Measurements from ENCODE around the gene HBG1.

The HBG1 gene

DNA sequence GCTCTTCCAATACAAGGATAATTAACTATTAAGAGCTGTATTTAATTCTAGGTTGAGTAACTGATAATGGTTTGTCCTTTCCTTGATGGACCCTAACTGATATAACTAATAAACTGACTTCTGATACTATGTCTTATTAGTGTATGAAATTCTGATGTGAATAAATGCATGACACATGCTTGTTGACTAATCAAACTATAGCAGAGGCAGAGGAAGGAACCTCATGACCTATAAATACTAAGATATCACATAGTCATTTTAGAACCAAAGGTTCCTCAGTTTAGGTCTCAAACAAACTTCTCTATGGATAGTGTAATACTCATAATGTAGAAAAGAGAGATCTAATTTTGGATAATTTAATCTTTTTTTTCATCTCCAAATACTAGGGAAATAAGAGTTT, 10.6 kb downstream of the HBG1 start:
- no peak for DNase-seq (ENCODE audit: low read depth)
- TF ChIP-seq, protein P1, sequence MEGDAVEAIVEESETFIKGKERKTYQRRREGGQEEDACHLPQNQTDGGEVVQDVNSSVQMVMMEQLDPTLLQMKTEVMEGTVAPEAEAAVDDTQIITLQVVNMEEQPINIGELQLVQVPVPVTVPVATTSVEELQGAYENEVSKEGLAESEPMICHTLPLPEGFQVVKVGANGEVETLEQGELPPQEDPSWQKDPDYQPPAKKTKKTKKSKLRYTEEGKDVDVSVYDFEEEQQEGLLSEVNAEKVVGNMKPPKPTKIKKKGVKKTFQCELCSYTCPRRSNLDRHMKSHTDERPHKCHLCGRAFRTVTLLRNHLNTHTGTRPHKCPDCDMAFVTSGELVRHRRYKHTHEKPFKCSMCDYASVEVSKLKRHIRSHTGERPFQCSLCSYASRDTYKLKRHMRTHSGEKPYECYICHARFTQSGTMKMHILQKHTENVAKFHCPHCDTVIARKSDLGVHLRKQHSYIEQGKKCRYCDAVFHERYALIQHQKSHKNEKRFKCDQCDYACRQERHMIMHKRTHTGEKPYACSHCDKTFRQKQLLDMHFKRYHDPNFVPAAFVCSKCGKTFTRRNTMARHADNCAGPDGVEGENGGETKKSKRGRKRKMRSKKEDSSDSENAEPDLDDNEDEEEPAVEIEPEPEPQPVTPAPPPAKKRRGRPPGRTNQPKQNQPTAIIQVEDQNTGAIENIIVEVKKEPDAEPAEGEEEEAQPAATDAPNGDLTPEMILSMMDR (IDR thresholded peaks at IDR 0.05; ENCODE audit: control insufficient read depth, extremely low read depth, insufficient read depth): no peak
- H3K4me3 ChIP-seq (ENCODE audit: low read depth, low read length): no peak overlapping the region

DNA sequence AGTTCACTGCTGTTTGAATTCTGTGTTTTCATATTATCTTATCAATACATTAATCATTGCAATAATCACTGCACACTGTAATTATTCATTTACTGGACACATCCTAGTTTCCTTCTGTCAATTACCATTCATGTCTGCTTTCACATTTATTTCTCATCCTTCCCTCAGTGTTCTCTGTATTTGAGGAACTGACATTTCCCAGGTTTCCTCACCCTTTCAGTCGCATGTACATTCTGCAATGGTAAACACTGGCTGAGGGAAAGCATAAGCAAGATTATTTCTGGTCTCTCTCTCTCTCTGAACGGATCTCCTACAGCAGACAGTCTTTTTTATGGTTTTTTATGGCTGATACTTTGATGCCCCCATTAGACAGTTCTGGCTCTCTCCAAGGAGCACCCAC, 11.2 kb downstream of the HBG1 start:
- TF ChIP-seq, protein P1 (IDR thresholded peaks at IDR 0.05; ENCODE audit: control insufficient read depth, extremely low read depth, insufficient read depth): no peak
- H3K4me3 ChIP-seq (ENCODE audit: low read depth, low read length): no peak overlapping the region
- DNase-seq (ENCODE audit: low read depth): no peak

DNA sequence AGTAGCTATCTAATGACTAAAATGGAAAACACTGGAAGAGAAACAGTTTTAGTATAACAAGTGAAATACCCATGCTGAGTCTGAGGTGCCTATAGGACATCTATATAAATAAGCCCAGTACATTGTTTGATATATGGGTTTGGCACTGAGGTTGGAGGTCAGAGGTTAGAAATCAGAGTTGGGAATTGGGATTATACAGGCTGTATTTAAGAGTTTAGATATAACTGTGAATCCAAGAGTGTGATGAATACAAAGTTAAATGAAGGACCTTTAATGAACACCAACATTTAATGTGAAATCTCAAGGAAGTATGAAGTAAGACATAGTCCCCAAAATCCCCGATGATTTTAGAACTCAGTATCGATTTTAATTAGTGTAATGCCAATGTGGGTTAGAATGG, 12.2 kb downstream of the HBG1 start:
- TF ChIP-seq, protein P1 (IDR thresholded peaks at IDR 0.05; ENCODE audit: control insufficient read depth, extremely low read depth, insufficient read depth): no peak
- no peak overlapping the region for H3K4me3 ChIP-seq (ENCODE audit: low read depth, low read length)
- DNase-seq (ENCODE audit: low read depth): no peak

DNA sequence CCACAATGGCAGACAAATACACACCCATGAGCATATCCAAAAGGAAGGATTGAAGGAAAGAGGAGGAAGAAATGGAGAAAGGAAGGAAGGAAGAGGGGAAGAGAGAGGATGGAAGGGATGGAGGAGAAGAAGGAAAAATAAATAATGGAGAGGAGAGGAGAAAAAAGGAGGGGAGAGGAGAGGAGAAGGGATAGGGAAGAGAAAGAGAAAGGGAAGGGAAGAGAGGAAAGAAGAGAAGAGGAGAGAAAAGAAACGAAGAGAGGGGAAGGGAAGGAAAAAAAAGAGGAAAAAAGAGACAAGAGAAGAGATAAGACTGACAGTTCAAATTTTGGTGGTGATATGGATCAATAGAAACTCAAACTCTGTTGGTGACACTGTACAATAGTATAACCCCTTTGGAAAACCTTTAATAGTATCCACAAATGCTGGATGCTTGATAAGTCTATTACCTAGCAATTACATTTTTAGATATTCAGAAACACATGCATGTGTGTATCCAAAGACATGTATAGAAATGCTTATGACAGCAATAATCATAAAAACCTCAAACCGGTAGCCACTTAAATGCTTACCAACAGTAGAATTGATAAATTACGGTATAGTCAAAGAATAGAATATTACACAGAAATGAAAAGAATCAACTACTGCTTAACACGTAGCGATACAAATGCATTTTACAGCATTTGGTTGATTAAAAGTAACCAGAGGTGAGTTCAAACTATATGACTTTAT, 14.1 kb downstream of the HBG1 start:
- TF ChIP-seq, protein P1 (IDR thresholded peaks at IDR 0.05; ENCODE audit: control insufficient read depth, extremely low read depth, insufficient read depth): no peak
- no peak overlapping the region for H3K4me3 ChIP-seq (ENCODE audit: low read depth, low read length)
- no peak for DNase-seq (ENCODE audit: low read depth)

DNA sequence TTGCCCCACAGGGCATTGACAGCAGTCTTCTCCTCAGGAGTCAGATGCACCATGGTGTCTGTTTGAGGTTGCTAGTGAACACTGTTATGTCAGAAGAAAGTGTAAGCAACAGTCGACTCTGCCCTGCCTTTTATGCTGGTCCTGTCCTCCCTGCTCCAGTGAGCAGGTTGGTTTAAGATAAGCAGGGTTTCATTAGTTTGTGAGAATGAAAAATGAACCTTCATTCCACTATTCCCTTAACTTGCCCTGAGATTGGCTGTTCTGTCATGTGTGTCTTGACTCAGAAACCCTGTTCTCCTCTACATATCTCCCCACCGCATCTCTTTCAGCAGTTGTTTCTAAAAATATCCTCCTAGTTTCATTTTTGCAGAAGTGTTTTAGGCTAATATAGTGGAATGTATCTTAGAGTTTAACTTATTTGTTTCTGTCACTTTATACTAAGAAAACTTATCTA, 15.2 kb downstream of the HBG1 start, which contains the start of gene HBD:
HBD (minus strand) TSS at position 103 of the 454 bp plus-strand sequence; CDS start at position 53, 50 bp downstream.
- H3K4me3 ChIP-seq (ENCODE audit: low read depth, low read length): no peak within 1 kb of the TSS
- TF ChIP-seq, protein P1 (IDR thresholded peaks at IDR 0.05; ENCODE audit: control insufficient read depth, extremely low read depth, insufficient read depth): no peak
- no peak for DNase-seq (ENCODE audit: low read depth)

DNA sequence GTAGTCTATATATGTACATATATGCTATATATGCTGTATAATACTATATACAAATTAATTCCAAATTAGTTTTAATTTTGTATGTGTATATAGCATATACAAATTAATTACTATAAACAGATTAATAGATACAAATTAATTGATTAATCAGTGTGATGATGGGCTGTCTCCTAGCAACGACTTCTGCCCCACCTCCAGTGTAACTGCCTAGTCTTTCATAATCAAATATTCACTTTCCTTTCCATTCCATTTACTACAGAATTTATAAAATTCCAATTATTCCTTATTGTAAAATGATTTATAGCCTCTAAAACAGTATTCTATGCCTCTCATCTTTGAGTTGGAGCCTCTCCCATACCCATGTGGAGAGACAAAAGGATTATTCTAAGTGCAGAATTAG, 16.4 kb downstream of the HBG1 start:
- TF ChIP-seq, protein P1 (IDR thresholded peaks at IDR 0.05; ENCODE audit: control insufficient read depth, extremely low read depth, insufficient read depth): no peak
- no peak overlapping the region for H3K4me3 ChIP-seq (ENCODE audit: low read depth, low read length)
- no peak for DNase-seq (ENCODE audit: low read depth)

DNA sequence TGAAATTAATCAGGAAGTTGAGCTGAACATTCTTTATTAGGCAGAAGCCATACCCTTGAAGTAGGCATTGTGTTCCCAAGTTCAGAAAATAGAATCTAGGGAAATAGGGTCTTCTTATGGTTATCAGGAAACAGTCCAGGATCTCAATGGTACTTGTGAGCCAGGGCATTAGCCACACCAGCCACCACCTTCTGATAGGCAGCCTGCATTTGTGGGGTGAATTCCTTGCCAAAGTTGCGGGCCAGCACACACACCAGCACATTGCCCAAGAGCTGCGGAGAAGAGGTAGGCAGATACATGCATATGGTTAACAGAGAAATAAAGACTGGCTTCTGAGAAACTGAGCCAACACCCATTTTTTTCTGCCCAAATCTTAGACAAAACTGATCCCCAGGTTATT, 16.8 kb downstream of the HBG1 start:
- TF ChIP-seq, protein P1 (IDR thresholded peaks at IDR 0.05; ENCODE audit: control insufficient read depth, extremely low read depth, insufficient read depth): no peak
- H3K4me3 ChIP-seq (ENCODE audit: low read depth, low read length): no peak overlapping the region
- no peak for DNase-seq (ENCODE audit: low read depth)
